Upper lobe of left lung (tissue), 6 donors: Measurements from ENCODE around the gene POLE. TPM values are rescaled to one million over a fixed set of nuclear protein-coding genes. Genes with fewer than 3 reads are reported as not detected.

Experiments used
- ATAC-seq, 2 donors: fragments of 200-7000 bp; cut with Tn5 transposase; one replicate each; pipeline ENCODE4 v1.9.1; 2022; ENCODE audit warnings: mild to moderate bottlenecking in 2 of 2, moderate library complexity in 2 of 2; ENCODE audit not compliant: low FRiP score in 2 of 2
- DNase-seq, 2 donors: peaks; one replicate each; pipeline ENCODE4 v3.0.0-alpha.2; 2019 to 2020
- H3K27ac ChIP-seq, 4 donors: fragments of 200-600 bp; sonication (generic); one replicate each; pipeline ENCODE4 v1.5.1; 2016 to 2019
- H3K27me3 ChIP-seq, 4 donors: fragments of 200-600 bp; sonication (generic); one replicate each; pipeline ENCODE4 v1.5.1; 2017 to 2019
- H3K36me3 ChIP-seq, 4 donors: fragments of 200-600 bp; sonication (generic); one replicate each; pipeline ENCODE4 v1.5.1; 2016 to 2019
- H3K4me1 ChIP-seq, 4 donors: fragments of 200-600 bp; sonication (generic); one replicate each; pipeline ENCODE4 v1.5.1; 2018 to 2019
- H3K4me3 ChIP-seq, 4 donors: fragments of 200-600 bp; sonication (generic); one replicate each; pipeline ENCODE4 v1.5.1; 2017 to 2019; ENCODE audit warnings: mild to moderate bottlenecking in 2 of 4, moderate library complexity in 1 of 4
- H3K9me3 ChIP-seq, 4 donors: fragments of 200-600 bp; sonication (generic); one replicate each; pipeline ENCODE4 v1.5.1; 2018 to 2019
- CTCF ChIP-seq, 6 experiments: fragments of 450-650 bp in 4 of 6; fragments of 200-600 bp in 2 of 6; sonication (generic) in 2 of 6; IDR thresholded peaks; one replicate each; pipeline ENCODE4 v1.5.1; 2016 to 2019; ENCODE audit warnings: antibody characterized with exemption in 6 of 6
- EP300 ChIP-seq, 4 donors: sonication (generic); formaldehyde crosslinking; IDR thresholded peaks; one replicate each; pipeline ENCODE4 v1.5.1; 2017; ENCODE audit warnings: antibody characterized with exemption in 4 of 4, control low read depth in 2 of 4
- POLR2A ChIP-seq, 4 donors: fragments of 450-650 bp; IDR thresholded peaks; one replicate each; pipeline ENCODE4 v1.5.1; 2016 to 2017; ENCODE audit warnings: antibody characterized with exemption in 4 of 4, mild to moderate bottlenecking in 2 of 4
- POLR2AphosphoS5 ChIP-seq, 2 donors: sonication (generic); formaldehyde crosslinking; IDR thresholded peaks; one replicate each; pipeline ENCODE4 v1.5.1; 2017; ENCODE audit warnings: antibody characterized with exemption in 2 of 2
- WGBS, 2 donors: methylation state at CpG; one replicate each; pipeline ENCODE4 v1.1.5; 2017 to 2018; 5-methylcytosine and 5-hydroxymethylcytosine counted together
- total RNA-seq, 6 donors: library from RNA; depleted of rRNA in 4 of 6; stranded (reverse); fragments of >200 nt in 4 of 6; gene quantifications; one replicate each; pipeline versions ENCODE4 v1.1.0 to v1.2.1, GENCODE V29; 2016 to 2021
- donor health status: DM: no; HTN: no; CAD: no; lungs with moderate emphysema.
- donor health status: DM: no; HTN: yes; CAD: no; lungs with severe emphysema.

Gene POLE
- total RNA-seq, 6 donors from 2014 or later, result 16.6 to 228 (median 26.2) TPM

- WGBS, 2 donors, result 78 to 79% methylated on average over 10 of the region's 10 CpGs
- Histone ChIP-seq H3K27ac (no peak overlapping the region), H3K9me3 (no peaks in the 10 kb centered on the region), H3K4me3 (no peak overlapping the region), H3K36me3 (peaks cover 55 to 98% (median 90%) of the 10 kb centered on the region in 4 donors), H3K4me1 (no peaks in the 10 kb centered on the region), H3K27me3 (no peaks in the 10 kb centered on the region)
- ATAC-seq, result no peak
- no peak for DNase-seq
- no peak for TF ChIP-seq CTCF (IDR thresholded peaks at IDR 0.05)
- TF ChIP-seq POLR2A (IDR thresholded peaks at IDR 0.05), result no peak
- TF ChIP-seq POLR2AphosphoS5 (IDR thresholded peaks at IDR 0.05), result no peak
- no peak for TF ChIP-seq EP300 (IDR thresholded peaks at IDR 0.05)
These were observed 47.1 kb upstream of the POLE start for GRCh38 chr12:132734206-132734605.

GRCh38 chr12:132731574-132731973 is 44.4 kb upstream of the POLE start:
- Histone ChIP-seq H3K36me3 (peaks cover 77 to 97% (median 88%) of the 10 kb centered on the region in 4 donors), H3K27ac (no peak overlapping the region), H3K4me3 (no peak overlapping the region), H3K9me3 (no peaks in the 10 kb centered on the region), H3K27me3 (no peaks in the 10 kb centered on the region), H3K4me1 (no peaks in the 10 kb centered on the region)
- ATAC-seq (no peak), DNase-seq (no peak)
- 93 to 94% methylated on average over 17 of the region's 17 CpGs for WGBS, 2 donors
- TF ChIP-seq POLR2AphosphoS5 (IDR thresholded peaks at IDR 0.05) (no peak), CTCF (IDR thresholded peaks at IDR 0.05) (no peak), POLR2A (IDR thresholded peaks at IDR 0.05) (no peak), EP300 (IDR thresholded peaks at IDR 0.05) (no peak)

GRCh38 chr12:132730353-132730752 is 43.2 kb upstream of the POLE start:
- no peak overlapping the region for H3K27ac ChIP-seq
- WGBS, 2 donors, result 89 to 98% methylated on average over 10 to 11 of the region's 11 CpGs
- peaks cover 73 to 97% (median 88%) of the 10 kb centered on the region in 4 donors for H3K36me3 ChIP-seq
- H3K4me1 ChIP-seq, result no peaks in the 10 kb centered on the region
- TF ChIP-seq POLR2AphosphoS5 (IDR thresholded peaks at IDR 0.05), result no peak
- H3K9me3 ChIP-seq, result no peaks in the 10 kb centered on the region
- no peak overlapping the region for H3K4me3 ChIP-seq
- DNase-seq (no peak), ATAC-seq (no peak)
- H3K27me3 ChIP-seq, result no peaks in the 10 kb centered on the region

GRCh38 chr12:132729541-132730320 is 42.6 kb upstream of the POLE start:
- Histone ChIP-seq H3K36me3 (peaks cover 66 to 97% (median 86%) of the 10 kb centered on the region in 4 donors), H3K4me3 (no peak overlapping the region), H3K27ac (no peak overlapping the region), H3K9me3 (no peaks in the 10 kb centered on the region), H3K4me1 (no peaks in the 10 kb centered on the region), H3K27me3 (no peaks in the 10 kb centered on the region)
- 92% methylated on average over 22 to 24 of the region's 24 CpGs for WGBS, 2 donors
- no peak for TF ChIP-seq CTCF (IDR thresholded peaks at IDR 0.05)
- no peak for TF ChIP-seq EP300 (IDR thresholded peaks at IDR 0.05)
- no peak for TF ChIP-seq POLR2A (IDR thresholded peaks at IDR 0.05)
- no peak for TF ChIP-seq POLR2AphosphoS5 (IDR thresholded peaks at IDR 0.05)
- ATAC-seq, result no peak
- DNase-seq, result no peak

- DNase-seq, result no peak
- no peak for ATAC-seq
- Histone ChIP-seq H3K4me3 (no peak overlapping the region), H3K27ac (no peak overlapping the region), H3K27me3 (no peaks in the 10 kb centered on the region), H3K9me3 (no peaks in the 10 kb centered on the region), H3K4me1 (no peaks in the 10 kb centered on the region), H3K36me3 (peaks cover 61 to 97% (median 81%) of the 10 kb centered on the region in 4 donors)
- TF ChIP-seq POLR2A (IDR thresholded peaks at IDR 0.05) (no peak), EP300 (IDR thresholded peaks at IDR 0.05) (no peak), CTCF (IDR thresholded peaks at IDR 0.05) (no peak), POLR2AphosphoS5 (IDR thresholded peaks at IDR 0.05) (no peak)
- WGBS, 2 donors, result 97% methylated on average over 7 of the region's 7 CpGs
These were observed 41.4 kb upstream of the POLE start for GRCh38 chr12:132728502-132728901.
